ENCODE measurements around the gene KIF16B. TPM values are rescaled to one million over a fixed set of nuclear protein-coding genes. Genes with fewer than 3 reads are reported as not detected.

Gene KIF16B
- total RNA-seq, 1 donor: 13.4 TPM

- H3K4me3 ChIP-seq (ENCODE audit: low read depth, low read length): no peak overlapping the region
- no peak for DNase-seq (ENCODE audit: low read depth)
- no peak for TF ChIP-seq CTCF (IDR thresholded peaks at IDR 0.05; ENCODE audit: insufficient read depth, low read depth, low read length)
These were observed 348.4 kb downstream of the KIF16B start for GRCh38 chr20:16224836-16225235.

- TF ChIP-seq CTCF (IDR thresholded peaks at IDR 0.05; ENCODE audit: insufficient read depth, low read depth, low read length): no peak
- no peak for DNase-seq (ENCODE audit: low read depth)
- H3K4me3 ChIP-seq (ENCODE audit: low read depth, low read length): no peak overlapping the region
These were observed 350.3 kb downstream of the KIF16B start for GRCh38 chr20:16222859-16223411.

Other genes starting within 250 kb of the KIF16B start
- gene SNRPB2, start 156.6 kb upstream of the KIF16B start, total RNA-seq: 43.8 and 51.4 TPM in 2 replicates
- not detected in 2 replicates for gene OTOR, start 174.9 kb upstream of the KIF16B start, total RNA-seq